ENCODE measurements around the gene GJC3.
"Not testable (repeated sequence)": the region's sequence is repeated elsewhere in the genome, so short reads cannot be mapped to it uniquely, and the experiment has no call there.

- TF ChIP-seq POLR2AphosphoS5, CTCF, POLR2A (IDR thresholded peaks at IDR 0.05): not testable (repeated sequence)
Measured at GRCh38 chr7:99952649-99953048, 23.2 kb upstream of the GJC3 start.
